Left renal cortex interstitium (tissue), 4 donors: ENCODE results near the gene TRMT5. TPM values are rescaled to one million over a fixed set of nuclear protein-coding genes. Genes with fewer than 3 reads are reported as not detected.

ENCODE experiments used
- DNase-seq, 4 donors: peaks; one replicate each; pipeline ENCODE4 v3.0.0-alpha.2; 2013; ENCODE audit warnings: low read depth in 4 of 4, low spot score in 2 of 4, missing footprints in 1 of 4
- polyA plus RNA-seq, 4 donors: library from polyadenylated mRNA; unstranded; fragments of 120-200 nt; gene quantifications; one replicate each; pipeline ENCODE4 v1.2.1, GENCODE V29; 2013; ENCODE audit not compliant: insufficient read length in 4 of 4

The TRMT5 gene
- polyA plus RNA-seq, 4 donors, result 20.1 to 25.0 (median 22.7) TPM

DNA sequence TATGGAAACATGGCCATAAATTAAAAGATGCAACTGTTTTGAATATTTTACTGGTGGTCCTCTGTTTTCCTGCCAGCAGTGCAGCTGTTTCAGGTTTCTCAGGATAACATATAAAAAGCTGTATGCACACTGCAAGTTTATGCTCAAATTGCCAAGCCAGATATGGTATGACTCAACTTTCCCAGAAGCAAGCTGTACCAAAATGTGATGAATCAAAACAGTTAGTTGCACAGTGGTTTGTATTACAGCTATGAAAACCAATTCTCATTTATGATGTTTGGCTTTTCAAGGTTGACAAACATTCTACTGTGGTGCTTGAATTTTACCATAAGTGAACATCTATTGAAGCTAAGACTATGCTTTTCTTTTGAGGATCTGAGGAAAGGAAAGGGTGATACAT is 15.5 kb downstream of the TRMT5 start:
- no peak for DNase-seq

DNA sequence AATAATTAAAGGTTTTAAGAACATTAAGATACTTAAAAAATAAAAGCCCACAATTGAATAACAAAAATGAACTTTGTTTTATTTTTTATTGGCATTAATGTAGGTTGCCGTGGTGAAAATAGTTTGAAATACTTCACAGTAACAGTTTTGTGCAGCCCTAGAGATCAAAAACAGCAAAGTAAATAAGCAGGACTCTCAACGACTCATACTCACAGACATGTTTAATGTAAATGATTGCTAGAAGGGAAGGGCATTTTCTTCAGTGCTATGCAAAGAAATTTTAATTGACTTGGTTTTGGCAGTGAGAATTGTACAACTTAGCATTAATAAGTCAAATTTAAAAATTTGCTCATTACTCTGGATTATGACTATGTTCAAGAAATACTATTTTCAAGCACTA is 16.0 kb downstream of the TRMT5 start:
- DNase-seq, result no peak

DNA sequence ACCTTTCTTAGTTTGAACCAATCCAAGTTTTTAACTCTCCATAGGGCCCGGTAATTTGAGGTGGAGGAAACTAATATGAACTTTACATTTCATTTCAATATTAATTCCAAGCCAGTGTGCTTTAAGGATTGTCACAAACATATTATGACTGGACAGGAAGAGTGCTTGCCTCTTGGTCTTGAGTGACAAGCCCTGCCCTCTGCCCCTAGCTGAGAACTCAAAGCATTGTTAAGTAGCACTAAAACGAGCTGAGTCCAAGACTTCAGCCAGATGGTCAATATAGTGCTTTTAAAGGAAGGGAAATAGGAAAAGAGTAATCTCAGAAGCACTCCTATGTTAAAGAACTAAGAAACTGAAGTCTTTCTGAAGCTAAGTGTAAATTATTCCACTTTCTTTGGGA is 17.1 kb downstream of the TRMT5 start:
- DNase-seq, result no peak

DNA sequence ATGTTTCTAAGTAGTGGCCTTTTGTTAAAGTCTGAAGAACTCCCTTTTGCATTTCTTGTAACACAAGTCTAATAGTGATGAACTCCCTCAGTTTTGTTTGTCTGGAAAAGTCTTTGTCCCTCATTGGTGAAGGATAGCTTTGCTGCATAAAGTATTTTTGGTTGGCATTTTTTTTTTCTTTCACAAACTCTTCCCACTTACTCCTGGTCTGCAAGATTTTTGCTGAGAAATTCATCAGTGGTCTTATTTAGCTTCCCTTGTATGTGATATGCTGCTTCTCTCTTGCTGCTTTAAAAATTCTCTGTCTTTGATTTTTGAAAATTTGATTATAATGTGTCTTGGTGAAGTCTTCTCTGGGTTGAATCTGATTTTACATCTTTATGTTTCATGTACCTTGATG is 22.7 kb downstream of the TRMT5 start:
- DNase-seq, result no peak

DNA sequence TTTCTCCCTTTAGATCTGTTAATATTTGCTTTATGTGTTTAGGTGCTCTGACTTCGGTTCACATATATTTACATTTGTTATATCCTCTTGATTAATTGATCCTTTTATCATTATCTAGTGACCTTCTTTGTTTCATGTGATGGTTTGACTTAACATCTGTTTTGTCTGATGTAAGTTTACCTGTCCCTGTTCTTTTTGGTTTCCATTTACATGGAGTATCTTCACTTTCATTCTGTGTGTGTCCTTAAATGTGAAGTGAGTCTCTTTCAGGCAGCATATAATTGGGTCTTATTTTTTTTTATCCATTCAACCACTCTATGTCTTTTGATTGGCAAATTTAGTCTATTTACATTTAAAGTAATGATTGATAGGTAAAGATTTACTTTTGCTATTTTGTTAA is 24.2 kb downstream of the TRMT5 start:
- DNase-seq, result no peak

DNA sequence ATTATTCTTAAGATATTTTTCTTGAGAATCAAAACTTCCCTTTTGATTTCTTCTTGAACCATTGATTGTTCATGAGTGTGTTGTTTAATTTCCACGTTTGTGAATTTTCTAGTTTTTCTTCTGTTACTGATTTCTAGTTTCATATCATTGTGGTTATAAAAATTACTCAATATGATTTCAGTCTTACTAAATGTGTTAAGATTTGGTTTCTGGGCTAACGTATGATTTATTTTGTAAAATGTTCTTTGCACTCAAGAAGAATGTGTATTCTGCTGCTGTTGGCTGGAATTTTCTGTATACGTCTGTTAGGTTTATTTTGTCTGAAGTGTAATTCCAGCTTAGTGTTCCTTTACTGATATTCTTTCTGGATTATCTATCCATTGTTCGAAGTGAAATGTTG is 24.7 kb downstream of the TRMT5 start:
- DNase-seq, result no peak

DNA sequence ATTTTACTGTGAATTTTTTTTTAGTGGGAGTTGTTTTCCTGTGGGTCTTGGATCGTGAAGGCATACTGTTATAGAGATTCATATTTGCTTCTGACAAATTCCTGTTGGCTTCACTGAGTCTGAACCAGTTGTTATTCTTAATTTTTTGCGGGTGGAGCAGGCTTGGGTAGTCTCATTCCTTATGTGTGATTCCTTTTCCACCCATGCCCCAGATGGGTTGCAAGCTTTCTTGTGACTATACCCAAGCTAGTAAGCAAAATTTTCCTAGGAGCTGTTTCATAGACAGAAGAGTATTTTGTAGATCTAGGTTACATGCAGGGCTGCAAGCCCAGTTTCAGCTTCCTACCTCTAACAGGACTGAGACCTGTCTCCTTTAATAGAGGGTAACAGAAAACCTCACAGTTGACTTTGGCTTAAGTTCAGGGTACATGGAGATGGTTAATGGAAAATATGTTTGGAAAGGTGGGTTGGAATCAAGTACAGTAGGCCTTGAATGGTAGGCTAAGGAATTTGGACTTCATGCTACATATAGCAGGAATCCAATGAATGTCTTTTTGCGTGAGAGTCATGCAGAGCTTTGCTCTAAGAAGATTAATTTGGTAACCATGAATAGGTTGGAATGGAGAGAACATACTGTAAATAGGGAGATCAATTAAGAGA is 29.0 kb downstream of the TRMT5 start:
- no peak for DNase-seq

DNA sequence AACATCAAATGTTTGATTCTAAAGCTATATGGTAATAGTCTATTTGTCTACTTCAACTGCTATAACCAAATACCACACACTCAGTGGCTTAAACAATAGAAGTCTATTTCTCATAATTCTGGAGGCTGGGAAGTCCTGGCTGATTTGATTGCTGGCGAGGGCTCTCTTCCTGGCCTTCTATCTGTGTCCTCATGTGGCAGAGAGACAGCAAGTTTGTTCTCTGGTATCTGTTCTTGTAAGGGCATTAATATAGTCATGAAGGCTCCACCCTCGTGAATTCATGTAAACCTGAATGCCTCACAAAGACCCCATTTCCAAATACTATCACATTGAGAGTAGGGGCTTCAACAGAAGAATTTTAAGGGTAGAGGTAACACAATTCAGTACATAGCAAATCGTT is 34.1 kb downstream of the TRMT5 start:
- no peak for DNase-seq

DNA sequence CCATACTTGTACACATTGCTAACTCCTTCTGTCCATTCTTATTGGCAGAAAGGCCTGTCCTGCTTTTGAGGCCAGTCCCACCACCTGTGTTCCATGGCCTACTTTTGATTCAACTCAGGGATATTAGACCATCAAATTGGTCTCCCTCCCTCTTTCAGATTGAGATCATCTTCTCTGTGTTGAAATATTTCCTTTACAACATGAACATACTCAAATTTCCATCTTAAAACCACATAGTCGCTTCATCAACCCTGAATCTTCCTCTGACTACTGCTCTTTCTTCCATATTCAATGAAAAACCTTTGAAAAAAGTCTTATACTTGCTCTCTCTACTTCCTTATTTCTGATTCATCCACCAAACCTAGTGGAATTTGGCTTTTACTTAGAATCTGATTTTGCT is 34.9 kb downstream of the TRMT5 start:
- no peak for DNase-seq

DNA sequence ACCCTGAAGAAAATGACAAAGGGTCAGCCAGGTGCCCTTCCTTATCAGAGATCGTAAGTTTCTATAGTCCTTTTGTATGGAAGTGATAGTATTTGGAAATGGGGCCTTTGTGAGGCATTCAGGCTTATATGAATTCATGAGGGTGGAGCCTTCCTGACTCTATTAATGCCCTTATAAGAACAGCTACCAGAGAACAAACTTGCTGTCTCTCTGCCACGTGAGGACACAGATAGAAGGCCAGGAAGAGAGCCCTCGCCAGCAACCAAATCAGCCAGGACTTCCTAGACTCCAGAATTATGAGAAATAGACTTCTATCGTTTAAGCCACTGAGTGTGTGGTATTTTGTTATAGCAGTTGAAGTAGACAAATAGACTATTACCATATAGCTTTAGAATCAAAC is 36.7 kb downstream of the TRMT5 start:
- no peak for DNase-seq

DNA sequence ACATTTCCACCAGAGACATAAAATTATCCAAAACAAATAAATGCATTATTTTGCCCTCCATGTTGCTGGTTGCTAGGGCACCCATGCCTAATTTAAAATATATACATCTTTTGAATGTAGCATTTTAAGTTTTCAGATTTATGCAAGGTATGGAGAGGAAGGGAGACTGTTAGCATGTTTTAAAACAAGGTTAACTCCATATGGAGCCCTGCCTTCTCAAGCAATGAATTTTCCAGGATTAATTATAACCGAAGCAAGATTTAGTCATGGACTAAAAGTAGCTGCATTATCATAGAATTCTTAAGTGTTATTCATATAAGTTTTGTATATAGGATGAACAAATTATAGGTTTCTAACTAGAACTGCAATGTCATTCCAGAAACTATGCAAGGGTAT is 37.2 kb downstream of the TRMT5 start:
- no peak for DNase-seq

DNA sequence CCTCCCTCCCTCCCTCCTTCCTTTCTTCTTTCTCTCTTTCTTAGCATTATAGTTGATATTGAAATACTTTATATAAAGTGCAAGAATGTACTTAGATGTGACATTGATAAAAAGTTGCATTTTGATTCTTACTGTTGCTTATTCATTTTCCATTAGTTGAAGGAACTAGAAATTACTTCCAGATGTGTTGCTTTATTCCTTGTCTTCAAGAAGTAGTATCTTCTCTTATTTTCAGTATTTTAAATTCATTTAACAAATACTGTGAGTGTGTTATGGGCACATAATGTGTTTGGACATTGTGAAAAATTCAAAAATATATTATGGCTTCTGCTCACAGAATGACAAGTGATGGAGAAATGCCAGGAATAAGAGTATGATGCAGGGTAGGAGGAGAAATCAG is 45.6 kb downstream of the TRMT5 start:
- DNase-seq, result no peak

DNA sequence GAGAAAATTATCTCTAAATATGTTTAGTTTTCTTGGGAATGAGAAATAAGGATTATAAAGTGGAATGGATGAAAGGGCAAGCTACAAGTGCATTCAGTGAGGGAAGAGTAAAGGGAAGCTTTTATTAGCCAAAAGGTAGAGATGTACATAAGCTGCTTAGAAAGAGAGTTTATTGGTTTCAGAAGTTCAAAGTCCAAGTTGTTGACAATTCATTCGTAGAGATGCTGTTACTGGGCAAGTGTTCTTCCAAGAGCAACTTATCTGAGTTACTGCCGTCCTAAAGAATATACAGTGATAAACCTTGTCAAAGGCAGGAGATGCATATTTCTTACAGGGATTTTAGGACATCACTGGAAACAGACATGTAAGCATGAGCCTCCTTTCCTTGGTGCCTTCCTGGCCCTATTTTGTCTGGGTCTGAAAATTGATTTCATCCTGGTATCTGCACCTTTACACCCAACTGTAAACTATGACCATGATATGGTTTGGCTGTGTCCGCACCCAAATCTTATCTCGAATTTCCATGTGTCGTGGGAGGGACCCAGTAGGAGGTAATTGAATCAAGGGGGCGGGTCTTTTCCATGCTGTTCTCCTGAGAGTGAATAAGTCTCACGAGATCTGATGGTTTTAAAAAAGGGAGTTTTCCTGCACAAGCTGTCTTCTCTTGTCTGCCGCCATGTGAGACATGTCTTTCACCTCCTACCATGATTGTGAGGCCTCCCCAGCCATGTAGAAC is 46.8 kb downstream of the TRMT5 start:
- no peak for DNase-seq

DNA sequence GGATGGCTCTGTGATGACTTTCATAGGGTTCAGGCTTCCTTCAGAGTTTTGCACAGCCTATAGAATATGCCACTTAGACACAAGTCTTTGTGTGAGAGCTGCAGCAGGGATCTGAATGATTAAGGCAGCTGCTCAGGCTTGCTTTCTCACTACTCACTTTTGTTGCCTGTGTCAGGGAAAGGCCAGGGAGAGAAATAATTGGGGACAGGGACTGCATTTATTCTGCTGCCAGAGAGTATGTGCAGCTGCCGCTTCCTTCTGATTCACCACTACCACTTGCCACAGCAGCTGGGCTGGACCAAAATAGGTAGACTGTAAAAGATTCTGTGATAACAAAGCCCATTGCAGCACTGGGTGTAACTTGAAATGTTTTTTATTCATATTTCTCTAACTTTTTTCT is 49.7 kb downstream of the TRMT5 start:
- no peak for DNase-seq

DNA sequence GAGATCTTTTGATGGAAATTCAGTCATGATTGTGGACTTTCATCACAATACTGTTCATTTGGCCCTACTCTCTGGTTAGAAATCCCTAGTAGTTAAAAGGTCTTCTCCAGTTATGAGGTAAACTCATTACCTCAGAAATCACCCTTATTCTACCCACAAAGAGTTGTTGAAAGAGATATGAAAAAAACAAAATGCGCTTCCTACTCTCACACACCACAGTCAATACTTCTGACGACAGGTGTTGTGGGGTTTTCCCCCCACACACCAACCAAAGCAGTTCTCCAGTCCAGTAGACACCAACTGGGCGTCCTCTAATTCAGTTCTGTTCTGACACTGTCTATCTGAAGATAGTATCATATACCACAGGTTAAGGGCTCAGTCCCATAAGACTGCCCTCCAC is 54.9 kb downstream of the TRMT5 start:
- DNase-seq, result no peak

DNA sequence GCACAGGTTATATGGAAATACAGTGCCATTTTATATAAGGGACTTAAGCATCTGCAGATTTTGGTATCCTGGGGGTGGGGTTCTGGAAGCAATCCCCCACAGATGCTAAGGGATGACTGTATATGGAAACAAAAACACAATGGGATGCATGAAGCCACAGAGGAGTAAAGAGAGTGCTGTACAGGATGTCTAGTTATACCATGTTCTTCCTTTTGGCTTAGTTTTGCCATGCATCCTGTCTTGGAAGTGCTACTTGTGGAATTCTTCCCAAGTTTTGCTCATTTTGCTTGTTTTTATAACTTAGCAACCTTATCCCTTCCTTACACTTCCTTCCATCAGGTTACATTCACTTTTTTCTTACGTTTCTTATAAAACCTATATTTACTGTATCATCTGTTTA is 55.6 kb downstream of the TRMT5 start:
- DNase-seq, result no peak

DNA sequence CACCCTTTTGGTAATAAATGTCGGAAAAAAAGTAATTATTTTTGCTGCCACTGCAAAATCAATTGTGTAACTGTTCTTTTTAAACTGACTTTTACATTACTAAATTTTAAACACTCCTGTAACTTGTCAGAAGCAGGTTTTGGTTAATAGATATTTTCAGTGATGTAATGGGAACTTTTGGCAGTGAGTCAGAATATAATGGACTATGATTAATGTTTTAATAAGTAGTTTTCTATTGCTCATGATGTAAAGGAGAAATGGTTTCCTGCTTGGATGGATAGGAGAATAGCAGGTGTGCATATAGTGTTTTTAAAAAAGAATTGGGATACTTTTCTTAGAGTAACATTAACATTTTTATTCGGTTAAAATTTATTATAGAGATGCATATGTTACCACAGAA is 58.8 kb downstream of the TRMT5 start:
- no peak for DNase-seq

Other genes starting within 250 kb of the TRMT5 start
- gene MNAT1, start 246.3 kb downstream of the TRMT5 start, polyA plus RNA-seq, result 10 to 100 TPM; 40.5 to 54.8 (median 45.8) TPM
- gene SLC38A6, start 166 bp upstream of the TRMT5 start, polyA plus RNA-seq, result 10 to 100 TPM; 17.8 to 25.3 (median 19.6) TPM